Common myeloid progenitor, CD34-positive (primary cell): ENCODE data around the gene DNMT1.

Experiments
- CTCF ChIA-PET: fragments of 350-600 bp; sonication (Branson Sonifier 250); formaldehyde crosslinking; loops from one replicate; lab custom pipeline; 2021; ENCODE audit warnings: antibody characterized with exemption; lab: Charles Lee
- POLR2A ChIA-PET: fragments of 350-600 bp; sonication (Branson Sonifier 250); formaldehyde crosslinking; loops from one replicate; lab custom pipeline; 2021; ENCODE audit warnings: antibody characterized with exemption; lab: Charles Lee
- DNase-seq, 3 donors: peaks; one replicate each; pipeline versions ENCODE4 v3.0.0 to v3.0.0-alpha.2; 2013
- H3K27ac ChIP-seq, 2 experiments: 1 replicate in 1 of 2; 2 replicates in 1 of 2; pipeline ENCODE4 v1.7.0; 2013; ENCODE audit warnings: inconsistent platforms in 2 of 2, low read length in 2 of 2, mild to moderate bottlenecking in 2 of 2, low read depth in 1 of 2, moderate library complexity in 1 of 2; ENCODE audit not compliant: severe bottlenecking in 2 of 2, insufficient read depth in 1 of 2, poor library complexity in 1 of 2
- H3K27me3 ChIP-seq, 5 experiments: replicated peaks in 2 of 5; 1 replicate in 3 of 5; 2 replicates in 2 of 5; pipeline versions ENCODE4 v1.6.1 to v1.7.0; 2013; ENCODE audit warnings: low read length in 4 of 5, mild to moderate bottlenecking in 2 of 5, moderate library complexity in 2 of 5, inconsistent platforms in 1 of 5; ENCODE audit not compliant: insufficient read depth in 5 of 5, control insufficient read depth in 4 of 5
- H3K36me3 ChIP-seq, 4 experiments: 1 replicate in 2 of 4; 2 replicates in 2 of 4; pipeline versions ENCODE4 v1.6.1 to v1.7.0; 2013; ENCODE audit warnings: low read length in 3 of 4, control low read depth in 1 of 4, mild to moderate bottlenecking in 1 of 4; ENCODE audit not compliant: control insufficient read depth in 4 of 4, insufficient read depth in 4 of 4
- H3K4me1 ChIP-seq, 4 experiments: 1 replicate in 3 of 4; 2 replicates in 1 of 4; pipeline versions ENCODE4 v1.6.1 to v1.7.1; 2013; ENCODE audit warnings: low read length in 3 of 4, mild to moderate bottlenecking in 3 of 4, control low read depth in 1 of 4, inconsistent platforms in 1 of 4, moderate library complexity in 1 of 4; ENCODE audit not compliant: control insufficient read depth in 4 of 4, insufficient read depth in 4 of 4; ENCODE audit errors: control extremely low read depth in 1 of 4
- H3K4me3 ChIP-seq, 7 experiments: 1 replicate in 4 of 7; 2 replicates in 3 of 7; pipeline versions ENCODE4 v1.5.1 to v1.7.0; 2013; ENCODE audit warnings: mild to moderate bottlenecking in 7 of 7, low read length in 6 of 7, moderate library complexity in 6 of 7, inconsistent platforms in 2 of 7, low read depth in 2 of 7, control low read depth in 1 of 7; ENCODE audit not compliant: insufficient read depth in 4 of 7, control insufficient read depth in 1 of 7; ENCODE audit errors: extremely low read depth in 1 of 7
- H3K9me3 ChIP-seq, 5 experiments: 1 replicate in 4 of 5; 2 replicates in 1 of 5; pipeline versions ENCODE4 v1.6.1 to v1.7.1; 2013; ENCODE audit warnings: low read length in 4 of 5, mild to moderate bottlenecking in 2 of 5, inconsistent platforms in 1 of 5, low read depth in 1 of 5, moderate library complexity in 1 of 5; ENCODE audit not compliant: control insufficient read depth in 4 of 5, insufficient read depth in 2 of 5; ENCODE audit errors: control extremely low read depth in 1 of 5
- WGBS: methylation state at CpG from one replicate; pipeline ENCODE4 v1.1.5; 2013; ENCODE audit not compliant: insufficient coverage; 5-methylcytosine and 5-hydroxymethylcytosine counted together

The DNMT1 gene

DNA sequence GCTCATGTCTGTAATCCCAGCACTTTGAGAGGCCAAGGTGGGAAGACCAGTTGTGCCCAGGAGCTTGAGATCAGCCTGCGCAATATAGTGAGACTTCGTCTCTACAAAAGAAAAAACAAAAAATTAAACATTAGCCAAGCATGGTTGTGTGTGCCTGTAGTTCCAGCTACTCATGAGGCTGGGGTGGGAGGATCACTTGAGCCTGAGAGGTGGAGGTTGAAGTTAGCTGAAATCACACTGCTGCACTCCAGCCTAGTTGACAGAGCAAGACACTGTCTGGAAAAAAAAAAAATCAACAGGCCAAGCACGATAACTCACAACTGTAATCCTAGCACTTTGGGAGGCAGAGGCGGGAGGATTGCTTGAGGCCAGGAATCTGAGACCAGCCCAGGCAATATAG is 40.2 kb upstream of the DNMT1 start:
- Histone ChIP-seq H3K4me1 (peaks cover 0 to 43% (median 30%) of the 10 kb centered on the region in 4 experiments), H3K27ac (no peak overlapping the region), H3K36me3 (no peaks in the 10 kb centered on the region), H3K27me3 (no peaks in the 10 kb centered on the region), H3K9me3 (no peaks in the 10 kb centered on the region), H3K4me3 (no peak overlapping the region)
- no CpG with 5 or more reads among the region's 4 CpGs for WGBS
- ChIA-PET POLR2A (no interaction called here), CTCF (interaction anchor here (1.2 kb wide), 1 partner anchor 16 kb away, joined by 6 read pairs; no protein-coding TSS in a partner anchor)
- DNase-seq: no peak

DNA sequence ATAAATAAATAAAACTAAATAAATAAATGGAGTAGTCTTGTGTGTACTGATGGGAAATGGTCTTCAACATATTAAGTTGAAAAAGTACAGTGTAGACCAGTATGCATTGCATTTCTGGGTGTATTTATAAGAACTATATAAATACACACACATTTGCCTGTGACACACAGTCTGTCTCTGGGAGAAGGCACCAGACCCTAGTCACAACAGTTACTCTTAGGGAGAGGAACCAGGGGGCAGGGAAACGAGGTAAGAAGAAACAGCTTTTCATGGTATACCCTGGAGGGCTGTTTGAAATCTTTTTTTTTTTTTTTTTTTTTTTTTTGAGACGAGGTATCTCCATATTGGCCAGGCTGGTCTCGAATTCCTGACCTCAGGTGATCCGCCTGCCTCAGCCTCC is 39.2 kb upstream of the DNMT1 start:
- POLR2A ChIA-PET: no interaction called here
- no peak overlapping the region for H3K27ac ChIP-seq
- CTCF ChIA-PET: interaction anchor here (1.0 to 1.2 kb wide), 2 partner anchors 14 to 16 kb away, joined by 4 to 5 read pairs; no protein-coding TSS in a partner anchor
- no peaks in the 10 kb centered on the region for H3K27me3 ChIP-seq
- H3K9me3 ChIP-seq: no peaks in the 10 kb centered on the region
- H3K36me3 ChIP-seq: no peaks in the 10 kb centered on the region
- H3K4me3 ChIP-seq: no peak overlapping the region
- no peak for DNase-seq
- WGBS: 80% methylated on average over 1 of the region's 4 CpGs
- H3K4me1 ChIP-seq: peaks cover 0 to 47% (median 34%) of the 10 kb centered on the region in 4 experiments

GRCh38 chr19:10231612-10232228 is 37.0 kb upstream of the DNMT1 start:
- Histone ChIP-seq H3K27ac (no peak overlapping the region), H3K4me1 (peaks cover 0 to 42% (median 31%) of the 10 kb centered on the region in 4 experiments), H3K27me3 (no peaks in the 10 kb centered on the region), H3K36me3 (no peaks in the 10 kb centered on the region), H3K9me3 (no peaks in the 10 kb centered on the region), H3K4me3 (peak overlapping the region in 6 of 7 experiments; percentile 33 to 84 (median 61))
- CTCF ChIA-PET: no interaction called here
- DNase-seq: no peak
- POLR2A ChIA-PET: interaction anchor here (0.5 to 1.1 kb wide), 4 partner anchors 14 to 18 kb away, joined by 3 to 4 read pairs (median 4); no protein-coding TSS in a partner anchor
- 96% methylated on average over 5 of the region's 8 CpGs for WGBS

GRCh38 chr19:10230861-10231611 is 36.3 kb upstream of the DNMT1 start, which contains the start of gene S1PR2:
Gene S1PR2, minus strand, starts transcription at chr19:10231331. Its CDS starts 6,426 bp downstream, at chr19:10224905.
- peak; percentile 63 to 86 (median 83) for DNase-seq
- Histone ChIP-seq H3K9me3 (no peaks in the 10 kb centered on the region), H3K27me3 (no peaks in the 10 kb centered on the region), H3K27ac (peak within 1 kb of the TSS in 1 of 2 experiments; percentile 34), H3K4me3 (peak within 1 kb of the TSS; percentile 61 to 84 (median 75)), H3K4me1 (peaks cover 0 to 36% (median 25%) of the 10 kb centered on the region in 4 experiments), H3K36me3 (no peaks in the 10 kb centered on the region)
- CTCF ChIA-PET: no interaction called here
- 0% methylated on average over 36 of the region's 73 CpGs for WGBS
- POLR2A ChIA-PET: interaction anchor here (0.5 to 1.1 kb wide), 4 partner anchors 15 to 19 kb away, joined by 3 to 4 read pairs (median 4); no protein-coding TSS in a partner anchor

DNA sequence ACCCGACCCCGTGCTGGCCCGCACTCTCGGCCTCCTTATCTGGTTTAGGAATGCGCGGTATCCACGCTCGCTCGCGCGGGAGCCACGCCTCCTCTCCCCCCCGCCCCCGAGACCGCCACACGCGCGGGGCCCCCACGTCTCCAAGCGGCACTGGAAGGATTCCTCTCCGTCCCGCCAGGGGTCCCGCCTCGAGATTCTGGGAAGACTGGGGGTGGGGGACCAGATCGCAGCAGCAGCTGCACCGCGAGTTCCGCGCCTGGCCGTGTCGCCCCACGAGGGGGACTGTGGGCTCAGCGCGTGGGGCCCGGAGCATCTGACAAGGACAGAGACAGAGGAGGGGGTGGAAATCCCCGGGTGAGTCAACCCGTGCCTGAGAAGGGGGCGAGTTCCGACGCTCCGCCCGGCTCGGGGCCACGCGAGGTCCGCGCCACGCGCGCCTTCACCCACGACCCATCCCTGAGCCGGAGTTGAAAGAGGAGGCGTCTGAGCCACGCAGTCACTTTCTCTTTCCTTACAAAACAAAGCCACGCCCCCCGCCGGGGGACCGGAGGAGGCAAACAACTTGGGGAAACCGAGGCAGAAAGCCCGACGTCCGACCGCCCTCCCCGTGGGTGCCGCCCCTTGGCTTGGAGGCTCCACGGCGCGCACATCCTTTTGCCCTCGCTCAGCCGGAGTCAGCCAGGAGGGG is 35.6 kb upstream of the DNMT1 start:
- CTCF ChIA-PET: interaction anchor here (2.9 kb wide), 1 partner anchor 20 kb away, joined by 18 read pairs; the partner anchor contains the start of gene MRPL4
- peak overlapping the region in 1 of 2 experiments; percentile 34 for H3K27ac ChIP-seq

GRCh38 chr19:10228920-10229319 is 34.2 kb upstream of the DNMT1 start:
- Histone ChIP-seq H3K4me3 (no peak overlapping the region), H3K36me3 (peaks cover 0 to 4% (median 0%) of the 10 kb centered on the region in 4 experiments), H3K27ac (no peak overlapping the region), H3K9me3 (no peaks in the 10 kb centered on the region), H3K27me3 (no peaks in the 10 kb centered on the region), H3K4me1 (peaks cover 0 to 29% (median 21%) of the 10 kb centered on the region in 4 experiments)
- WGBS: 91% methylated on average over 1 of the region's 2 CpGs
- CTCF ChIA-PET: interaction anchor here (0.7 to 2.9 kb wide), 9 partner anchors 9 to 296 kb away, joined by 3 to 18 read pairs (median 4); partner anchors contain the start of genes DNMT1 and MRPL4
- POLR2A ChIA-PET: no interaction called here
- peak; percentile 42 to 69 (median 68) for DNase-seq

More for the DNA sequence above, 35.6 kb upstream of the DNMT1 start:
- no peaks in the 10 kb centered on the region for H3K36me3 ChIP-seq
- DNase-seq: peak in 2 of 3 donors; percentile 55 to 68
- H3K4me1 ChIP-seq: peaks cover 0 to 30% (median 21%) of the 10 kb centered on the region in 4 experiments
- H3K4me3 ChIP-seq: peak overlapping the region; percentile 61 to 84 (median 75)
- H3K27me3 ChIP-seq: no peaks in the 10 kb centered on the region
- POLR2A ChIA-PET: interaction anchor here (1.0 to 1.1 kb wide), 2 partner anchors 16 to 20 kb away, joined by 4 read pairs; no protein-coding TSS in a partner anchor
- 2% methylated on average over 41 of the region's 70 CpGs for WGBS
- H3K9me3 ChIP-seq: no peaks in the 10 kb centered on the region
